Natural killer cell (primary cell): ENCODE data around the gene L3MBTL4. TPM values are rescaled to one million over a fixed set of nuclear protein-coding genes. Genes with fewer than 3 reads are reported as not detected.

Experiments used
- ATAC-seq, 3 donors: fragments of 150-1000 bp in 2 of 3; fragments of 200-7000 bp in 1 of 3; cut with Tn5 transposase; 1 replicate in 1 of 3; 2 replicates in 2 of 3; pipeline ENCODE4 v1.10.0; 2021; ENCODE audit warnings: mild to moderate bottlenecking in 2 of 3, moderate library complexity in 2 of 3
- DNase-seq, 2 donors: peaks; one replicate each; pipeline versions ENCODE4 v3.0.0 to v3.0.0-alpha.2; 2013 to 2021; ENCODE audit warnings: mixed read lengths in 1 of 2
- H3K27ac ChIP-seq: one replicate; pipeline ENCODE4 v1.5.1; 2013; ENCODE audit warnings: mild to moderate bottlenecking, low read length
- H3K27me3 ChIP-seq: one replicate; pipeline ENCODE4 v1.6.1; 2013; ENCODE audit warnings: low read length; ENCODE audit not compliant: control insufficient read depth, insufficient read depth
- H3K36me3 ChIP-seq: one replicate; pipeline ENCODE4 v1.6.1; 2013; ENCODE audit warnings: low read length; ENCODE audit not compliant: control insufficient read depth, insufficient read depth
- H3K4me1 ChIP-seq: one replicate; pipeline ENCODE4 v1.6.1; 2013; ENCODE audit warnings: low read length; ENCODE audit not compliant: control insufficient read depth, insufficient read depth
- H3K4me3 ChIP-seq: one replicate; pipeline ENCODE4 v1.5.1; 2013; ENCODE audit warnings: low read length
- H3K9me3 ChIP-seq: one replicate; pipeline ENCODE4 v1.6.1; 2013; ENCODE audit warnings: low read length; ENCODE audit not compliant: control insufficient read depth, insufficient read depth
- H3K27ac Mint-ChIP-seq, 2 donors: one replicate each; pipeline ENCODE4 v1.8.0; 2022; ENCODE audit warnings: mild to moderate bottlenecking in 2 of 2, mixed read lengths in 2 of 2, moderate library complexity in 1 of 2
- H3K27me3 Mint-ChIP-seq, 2 donors: one replicate each; pipeline ENCODE4 v1.8.0; 2022; ENCODE audit warnings: low read depth in 2 of 2, mixed read lengths in 2 of 2
- H3K36me3 Mint-ChIP-seq: one replicate; pipeline ENCODE4 v1.8.0; 2022; ENCODE audit warnings: mixed read lengths
- H3K4me1 Mint-ChIP-seq, 2 donors: one replicate each; pipeline ENCODE4 v1.8.0; 2022; ENCODE audit warnings: mixed read lengths in 2 of 2
- H3K4me3 Mint-ChIP-seq: one replicate; pipeline ENCODE4 v1.8.0; 2022; ENCODE audit warnings: mild to moderate bottlenecking, moderate library complexity, mixed read lengths
- H3K9me3 Mint-ChIP-seq, 2 donors: one replicate each; pipeline ENCODE4 v1.8.0; 2022; ENCODE audit warnings: mixed read lengths in 2 of 2
- CTCF ChIP-seq: fragments of 200-600 bp; IDR thresholded peaks from one replicate; pipeline ENCODE4 v1.8.0; 2022; ENCODE audit warnings: antibody characterized with exemption
- WGBS: methylation state at CpG from one replicate; pipeline ENCODE4 v1.1.7; 2013; ENCODE audit warnings: missing lambda C conversion rate; ENCODE audit not compliant: insufficient coverage; 5-methylcytosine and 5-hydroxymethylcytosine counted together
- intact Hi-C: fragments of 100-400 bp; cut with micrococcal nuclease; formaldehyde crosslinking; loops from one replicate; pipeline ENCODE4 v1.14.2; 2022
- total RNA-seq, 4 donors: library from RNA; stranded (reverse); fragments of 120-200 nt in 1 of 4; gene quantifications; one replicate each; pipeline versions ENCODE4 v1.2.3 to v1.2.4, GENCODE V29; 2013 to 2022

L3MBTL4 gene
- total RNA-seq, 3 donors from 2014 or later (not counting 1 experiment from before 2014, with no cell fraction given), result 27.9 to 34.2 (median 30.0) TPM

- Histone ChIP-seq H3K36me3 (no peaks in the 10 kb centered on the region), H3K27me3 (no peaks in the 10 kb centered on the region), H3K4me3 (no peak overlapping the region), H3K9me3 (no peaks in the 10 kb centered on the region), H3K27ac (no peak overlapping the region), H3K4me1 (no peaks in the 10 kb centered on the region)
- Mint-ChIP-seq H3K27ac (no peak overlapping the region), H3K4me3 (no peak overlapping the region), H3K4me1 (peaks cover 0 to 6% of the 10 kb centered on the region in 2 donors), H3K27me3 (no peaks in the 10 kb centered on the region), H3K9me3 (no peaks in the 10 kb centered on the region), H3K36me3 (no peaks in the 10 kb centered on the region)
- no peak for ATAC-seq
- no peak for TF ChIP-seq CTCF
- WGBS, result 85% methylated on average over 7 of the region's 8 CpGs
- no peak for DNase-seq
- intact Hi-C loops, result no loop called here
Observed at GRCh38 chr18:5964108-5964507, 450.6 kb downstream of the L3MBTL4 start.

DNA sequence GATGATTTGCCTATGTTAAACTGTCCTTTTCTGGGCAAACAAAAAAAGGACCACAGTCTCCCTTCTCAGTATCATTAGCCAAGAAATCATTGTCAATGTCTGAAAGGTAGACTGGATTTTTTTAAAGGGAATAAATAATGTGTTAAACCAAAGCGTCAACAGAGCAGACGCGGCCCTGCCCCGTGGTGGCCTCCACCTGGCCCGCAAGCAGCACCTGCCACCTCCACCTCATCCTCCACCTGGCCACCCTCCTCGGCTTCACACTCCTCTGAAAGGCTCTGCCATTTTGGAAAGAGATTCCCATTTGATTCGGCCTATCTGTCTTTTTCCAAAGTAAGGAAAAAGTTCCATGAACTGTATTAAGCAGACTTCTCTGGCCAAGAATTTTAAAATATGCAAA is 451.4 kb downstream of the L3MBTL4 start:
- no peak overlapping the region for H3K4me3 Mint-ChIP-seq
- no peaks in the 10 kb centered on the region for H3K9me3 ChIP-seq
- ATAC-seq, result no peak
- no peaks in the 10 kb centered on the region for H3K27me3 ChIP-seq
- H3K27ac Mint-ChIP-seq, result no peak overlapping the region
- WGBS, result 89% methylated on average over 7 of the region's 7 CpGs
- H3K36me3 ChIP-seq, result no peaks in the 10 kb centered on the region
- intact Hi-C loops, result no loop called here
- DNase-seq, result no peak
- no peaks in the 10 kb centered on the region for H3K36me3 Mint-ChIP-seq
- H3K4me3 ChIP-seq, result no peak overlapping the region
- no peaks in the 10 kb centered on the region for H3K4me1 ChIP-seq
- no peaks in the 10 kb centered on the region for H3K9me3 Mint-ChIP-seq
- no peaks in the 10 kb centered on the region for H3K27me3 Mint-ChIP-seq
- no peak for TF ChIP-seq CTCF
- peaks cover 0 to 6% of the 10 kb centered on the region in 2 donors for H3K4me1 Mint-ChIP-seq
- no peak overlapping the region for H3K27ac ChIP-seq

DNA sequence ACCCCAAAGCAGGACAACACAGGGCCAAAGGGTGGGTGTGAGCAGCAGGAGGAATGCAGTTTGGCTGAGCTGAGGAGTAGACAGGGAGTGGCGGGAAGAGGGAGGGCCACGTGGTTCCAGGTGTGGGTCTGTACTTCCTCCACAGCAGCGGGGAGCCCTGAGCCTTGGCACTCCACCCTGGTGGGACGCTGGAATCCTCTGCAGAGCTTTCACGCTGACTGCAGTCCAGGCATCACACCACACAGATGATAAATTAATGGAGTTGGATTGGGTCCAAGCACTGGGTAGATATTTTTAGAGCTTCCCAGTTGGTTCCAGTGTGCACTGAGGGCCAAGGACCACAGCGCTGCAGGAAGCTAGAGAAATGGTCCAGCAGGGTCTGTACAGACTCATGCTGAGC is 452.3 kb downstream of the L3MBTL4 start:
- Mint-ChIP-seq H3K27ac (no peak overlapping the region), H3K9me3 (no peaks in the 10 kb centered on the region), H3K4me3 (no peak overlapping the region), H3K27me3 (no peaks in the 10 kb centered on the region), H3K36me3 (no peaks in the 10 kb centered on the region), H3K4me1 (peaks cover 0 to 6% of the 10 kb centered on the region in 2 donors)
- intact Hi-C loops, result no loop called here
- H3K4me3 ChIP-seq, result no peak overlapping the region
- TF ChIP-seq CTCF, result no peak
- H3K36me3 ChIP-seq, result no peaks in the 10 kb centered on the region
- no peaks in the 10 kb centered on the region for H3K9me3 ChIP-seq
- no peak for DNase-seq
- H3K27me3 ChIP-seq, result no peaks in the 10 kb centered on the region
- 78% methylated on average over 6 of the region's 6 CpGs for WGBS
- ATAC-seq, result no peak
- H3K27ac ChIP-seq, result no peak overlapping the region
- H3K4me1 ChIP-seq, result no peaks in the 10 kb centered on the region

DNA sequence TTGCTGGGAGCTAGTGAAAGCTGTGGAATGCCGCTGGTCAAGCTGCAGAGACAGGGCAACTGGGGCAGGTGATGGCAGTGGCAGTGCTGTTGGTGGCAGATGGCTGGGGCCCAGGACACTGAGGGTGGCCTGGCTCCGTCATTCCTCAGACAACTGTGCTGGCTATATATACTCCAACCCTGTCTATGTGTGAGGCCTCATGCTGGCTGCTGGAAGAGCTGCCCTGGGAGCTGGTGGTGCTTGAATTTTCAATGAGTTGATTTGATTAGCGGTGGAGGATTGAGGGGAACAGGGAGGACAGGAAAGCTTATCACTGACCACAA is 452.9 kb downstream of the L3MBTL4 start:
- TF ChIP-seq CTCF, result no peak
- Histone ChIP-seq H3K27ac (no peak overlapping the region), H3K4me1 (no peaks in the 10 kb centered on the region), H3K9me3 (no peaks in the 10 kb centered on the region), H3K4me3 (no peak overlapping the region), H3K27me3 (no peaks in the 10 kb centered on the region), H3K36me3 (no peaks in the 10 kb centered on the region)
- intact Hi-C loops, result no loop called here
- WGBS, result 83% methylated on average over 3 of the region's 3 CpGs
- DNase-seq (no peak), ATAC-seq (no peak)
- no peak overlapping the region for H3K4me3 Mint-ChIP-seq
- H3K36me3 Mint-ChIP-seq, result no peaks in the 10 kb centered on the region
- peaks cover 0 to 6% of the 10 kb centered on the region in 2 donors for H3K4me1 Mint-ChIP-seq
- no peak overlapping the region for H3K27ac Mint-ChIP-seq
- H3K27me3 Mint-ChIP-seq, result no peaks in the 10 kb centered on the region
- H3K9me3 Mint-ChIP-seq, result no peaks in the 10 kb centered on the region
